Cardiac muscle cell (in vitro differentiated cells and primary cell): Measurements from ENCODE around the gene POMT2. TPM values are rescaled to one million over a fixed set of nuclear protein-coding genes. Genes with fewer than 3 reads are reported as not detected.

ENCODE experiments used
- DNase-seq, 2 donors: peaks; one replicate each; pipeline versions ENCODE4 v3.0.0 to v3.0.0-alpha.2; 2010 to 2017; ENCODE audit warnings: low read depth in 1 of 2, low spot score in 1 of 2
- H3K27ac ChIP-seq: fragments of 200-600 bp; sonication (generic); 2 replicates; pipeline ENCODE4 v1.5.1; 2016
- H3K27me3 ChIP-seq: fragments of 200-600 bp; sonication (generic); 2 replicates; pipeline ENCODE4 v1.6.0; 2016; ENCODE audit warnings: control low read depth
- H3K36me3 ChIP-seq: fragments of 200-600 bp; sonication (generic); 2 replicates; pipeline ENCODE4 v1.5.1; 2016; ENCODE audit warnings: control low read depth
- H3K4me1 ChIP-seq: fragments of 200-600 bp; sonication (generic); 2 replicates; pipeline ENCODE4 v1.8.1; 2017; ENCODE audit warnings: low read depth, mild to moderate bottlenecking, mixed run types
- H3K4me3 ChIP-seq: fragments of 200-600 bp; sonication (generic); 2 replicates; pipeline ENCODE4 v1.5.1; 2016; ENCODE audit warnings: mild to moderate bottlenecking
- H3K9me3 ChIP-seq: fragments of 200-600 bp; sonication (generic); 2 replicates; pipeline ENCODE4 v1.5.1; 2017; ENCODE audit warnings: low read depth, mild to moderate bottlenecking, control low read depth
- polyA plus RNA-seq: library from polyadenylated mRNA; unstranded; fragments of >200 nt; fragmentation: Nextera tagmentation; extraction: Ambion mirVana; gene quantifications from 2 replicates; pipeline ENCODE4 v1.2.1, GENCODE V29; 2016
- total RNA-seq: library from RNA; depleted of rRNA; stranded (reverse); fragments of >200 nt; gene quantifications from 2 replicates; pipeline ENCODE4 v1.2.3, GENCODE V29; 2016
- TF ChIP-seq, protein P1 (sequence below): IDR thresholded peaks from 2 replicates; pipeline ENCODE4 v1.5.1; 2012; ENCODE audit warnings: low read depth, mild to moderate bottlenecking, low read length

Gene POMT2
- total and polyA plus RNA-seq, 2 experiments from 2014 or later: 29.2 to 40.8 TPM

DNA sequence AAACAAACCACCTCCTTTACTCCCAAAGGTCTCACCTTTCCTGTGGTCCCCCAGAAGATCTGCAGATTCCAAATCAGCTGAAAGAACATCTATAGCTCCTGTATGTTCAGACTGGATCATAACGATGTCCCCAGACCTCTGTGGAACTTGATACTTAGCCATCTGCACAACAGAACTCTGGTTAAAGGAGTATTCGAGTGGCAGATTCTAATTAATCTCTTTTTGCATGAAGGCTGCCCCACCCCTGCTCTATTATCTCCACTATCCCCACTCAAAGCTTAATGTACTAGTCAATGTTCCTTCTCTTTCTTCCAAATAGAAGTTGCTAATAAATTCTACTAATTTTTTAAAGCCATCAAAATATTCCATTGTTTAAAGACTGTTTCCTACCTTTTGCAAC is 23.0 kb upstream of the POMT2 start:
- Histone ChIP-seq H3K4me1 (no peaks in the 10 kb centered on the region), H3K27me3 (no peaks in the 10 kb centered on the region), H3K36me3 (peaks cover 14% of the 10 kb centered on the region), H3K9me3 (no peaks in the 10 kb centered on the region), H3K4me3 (no peak overlapping the region), H3K27ac (no peak overlapping the region)
- no peak for DNase-seq
- TF ChIP-seq, protein P1, sequence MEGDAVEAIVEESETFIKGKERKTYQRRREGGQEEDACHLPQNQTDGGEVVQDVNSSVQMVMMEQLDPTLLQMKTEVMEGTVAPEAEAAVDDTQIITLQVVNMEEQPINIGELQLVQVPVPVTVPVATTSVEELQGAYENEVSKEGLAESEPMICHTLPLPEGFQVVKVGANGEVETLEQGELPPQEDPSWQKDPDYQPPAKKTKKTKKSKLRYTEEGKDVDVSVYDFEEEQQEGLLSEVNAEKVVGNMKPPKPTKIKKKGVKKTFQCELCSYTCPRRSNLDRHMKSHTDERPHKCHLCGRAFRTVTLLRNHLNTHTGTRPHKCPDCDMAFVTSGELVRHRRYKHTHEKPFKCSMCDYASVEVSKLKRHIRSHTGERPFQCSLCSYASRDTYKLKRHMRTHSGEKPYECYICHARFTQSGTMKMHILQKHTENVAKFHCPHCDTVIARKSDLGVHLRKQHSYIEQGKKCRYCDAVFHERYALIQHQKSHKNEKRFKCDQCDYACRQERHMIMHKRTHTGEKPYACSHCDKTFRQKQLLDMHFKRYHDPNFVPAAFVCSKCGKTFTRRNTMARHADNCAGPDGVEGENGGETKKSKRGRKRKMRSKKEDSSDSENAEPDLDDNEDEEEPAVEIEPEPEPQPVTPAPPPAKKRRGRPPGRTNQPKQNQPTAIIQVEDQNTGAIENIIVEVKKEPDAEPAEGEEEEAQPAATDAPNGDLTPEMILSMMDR: no peak

- no peak overlapping the region for H3K27ac ChIP-seq
- DNase-seq: no peak
- H3K4me3 ChIP-seq: no peak overlapping the region
- no peaks in the 10 kb centered on the region for H3K27me3 ChIP-seq
- H3K9me3 ChIP-seq: no peaks in the 10 kb centered on the region
- TF ChIP-seq, protein P1: no peak
- H3K36me3 ChIP-seq: peaks cover 14% of the 10 kb centered on the region
- no peaks in the 10 kb centered on the region for H3K4me1 ChIP-seq
These were observed 22.2 kb upstream of the POMT2 start for GRCh38 chr14:77342726-77343397.

GRCh38 chr14:77340389-77340788 is 19.7 kb upstream of the POMT2 start:
- Histone ChIP-seq H3K36me3 (peaks cover 18% of the 10 kb centered on the region), H3K4me1 (no peaks in the 10 kb centered on the region), H3K27me3 (no peaks in the 10 kb centered on the region), H3K4me3 (no peak overlapping the region), H3K27ac (no peak overlapping the region), H3K9me3 (no peaks in the 10 kb centered on the region)
- TF ChIP-seq, protein P1: no peak
- DNase-seq: no peak

GRCh38 chr14:77339407-77339806 is 18.7 kb upstream of the POMT2 start:
- TF ChIP-seq, protein P1: no peak
- H3K27ac ChIP-seq: no peak overlapping the region
- H3K36me3 ChIP-seq: peaks cover 18% of the 10 kb centered on the region
- H3K4me1 ChIP-seq: no peaks in the 10 kb centered on the region
- DNase-seq: peak in 1 of 2 donors; percentile 51
- H3K27me3 ChIP-seq: no peaks in the 10 kb centered on the region
- H3K4me3 ChIP-seq: no peak overlapping the region
- no peaks in the 10 kb centered on the region for H3K9me3 ChIP-seq

GRCh38 chr14:77338302-77338701 is 17.6 kb upstream of the POMT2 start:
- no peak for DNase-seq
- H3K27me3 ChIP-seq: no peaks in the 10 kb centered on the region
- peaks cover 18% of the 10 kb centered on the region for H3K36me3 ChIP-seq
- TF ChIP-seq, protein P1: no peak
- no peaks in the 10 kb centered on the region for H3K4me1 ChIP-seq
- H3K4me3 ChIP-seq: no peak overlapping the region
- H3K27ac ChIP-seq: no peak overlapping the region
- H3K9me3 ChIP-seq: no peaks in the 10 kb centered on the region
